ENCODE measurements around the gene OGFOD2. TPM values are rescaled to one million over a fixed set of nuclear protein-coding genes. Genes with fewer than 3 reads are reported as not detected.
"Not testable (repeated sequence)": the region's sequence is repeated elsewhere in the genome, so short reads cannot be mapped to it uniquely, and the experiment has no call there.

OGFOD2 gene
- total RNA-seq, 1 donor from 2014 or later, result 20.2 TPM

- Mint-ChIP-seq H3K4me1 (ENCODE audit: unreplicated experiment) (peaks cover 30% of the 10 kb centered on the region), H3K27me3 (ENCODE audit: unreplicated experiment) (no peaks in the 10 kb centered on the region), H3K4me3 (ENCODE audit: unreplicated experiment) (no peak overlapping the region), H3K27ac (ENCODE audit: unreplicated experiment) (peak overlapping the region; percentile 33), H3K9me3 (ENCODE audit: unreplicated experiment) (no peaks in the 10 kb centered on the region), H3K36me3 (ENCODE audit: unreplicated experiment) (peaks cover 3% of the 10 kb centered on the region)
- TF ChIP-seq, protein P1, sequence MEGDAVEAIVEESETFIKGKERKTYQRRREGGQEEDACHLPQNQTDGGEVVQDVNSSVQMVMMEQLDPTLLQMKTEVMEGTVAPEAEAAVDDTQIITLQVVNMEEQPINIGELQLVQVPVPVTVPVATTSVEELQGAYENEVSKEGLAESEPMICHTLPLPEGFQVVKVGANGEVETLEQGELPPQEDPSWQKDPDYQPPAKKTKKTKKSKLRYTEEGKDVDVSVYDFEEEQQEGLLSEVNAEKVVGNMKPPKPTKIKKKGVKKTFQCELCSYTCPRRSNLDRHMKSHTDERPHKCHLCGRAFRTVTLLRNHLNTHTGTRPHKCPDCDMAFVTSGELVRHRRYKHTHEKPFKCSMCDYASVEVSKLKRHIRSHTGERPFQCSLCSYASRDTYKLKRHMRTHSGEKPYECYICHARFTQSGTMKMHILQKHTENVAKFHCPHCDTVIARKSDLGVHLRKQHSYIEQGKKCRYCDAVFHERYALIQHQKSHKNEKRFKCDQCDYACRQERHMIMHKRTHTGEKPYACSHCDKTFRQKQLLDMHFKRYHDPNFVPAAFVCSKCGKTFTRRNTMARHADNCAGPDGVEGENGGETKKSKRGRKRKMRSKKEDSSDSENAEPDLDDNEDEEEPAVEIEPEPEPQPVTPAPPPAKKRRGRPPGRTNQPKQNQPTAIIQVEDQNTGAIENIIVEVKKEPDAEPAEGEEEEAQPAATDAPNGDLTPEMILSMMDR (IDR thresholded peaks at IDR 0.05), result no peak
- DNase-seq (ENCODE audit: extremely low spot score, unreplicated experiment), result no peak
Observed at GRCh38 chr12:122939125-122939524, 35.9 kb upstream of the OGFOD2 start.

GRCh38 chr12:122941351-122941750 is 33.7 kb upstream of the OGFOD2 start:
- not testable (repeated sequence) for DNase-seq (ENCODE audit: extremely low spot score, unreplicated experiment); H3K9me3 Mint-ChIP-seq (ENCODE audit: unreplicated experiment); H3K27me3 Mint-ChIP-seq (ENCODE audit: unreplicated experiment); H3K36me3 Mint-ChIP-seq (ENCODE audit: unreplicated experiment); H3K4me3 Mint-ChIP-seq (ENCODE audit: unreplicated experiment); H3K27ac Mint-ChIP-seq (ENCODE audit: unreplicated experiment)
- H3K4me1 Mint-ChIP-seq (ENCODE audit: unreplicated experiment), result peaks cover 48% of the 10 kb centered on the region

DNA sequence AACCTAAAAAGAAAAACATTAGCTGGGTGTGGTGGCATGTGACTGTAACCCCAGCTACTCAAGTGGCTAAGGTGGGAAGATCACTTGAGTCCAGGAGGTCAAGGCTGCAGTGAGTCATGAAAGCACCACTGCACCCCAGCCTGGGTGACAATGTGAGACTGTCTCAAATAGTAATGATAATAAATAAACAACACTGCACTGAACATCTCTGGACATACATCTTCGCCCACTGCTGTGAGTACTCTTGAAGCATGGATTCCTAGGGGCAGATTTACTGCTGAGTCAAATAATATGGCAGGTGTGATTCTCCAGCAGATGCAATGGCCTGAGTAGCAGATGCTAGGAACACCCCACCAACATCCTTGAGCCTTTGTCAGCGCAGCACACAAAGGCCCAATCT is 32.4 kb upstream of the OGFOD2 start:
- no peak for DNase-seq (ENCODE audit: extremely low spot score, unreplicated experiment)
- H3K27me3 Mint-ChIP-seq (ENCODE audit: unreplicated experiment), result no peaks in the 10 kb centered on the region
- H3K36me3 Mint-ChIP-seq (ENCODE audit: unreplicated experiment), result peaks cover under 1% of the 10 kb centered on the region
- no peak overlapping the region for H3K4me3 Mint-ChIP-seq (ENCODE audit: unreplicated experiment)
- H3K9me3 Mint-ChIP-seq (ENCODE audit: unreplicated experiment), result no peaks in the 10 kb centered on the region
- H3K4me1 Mint-ChIP-seq (ENCODE audit: unreplicated experiment), result peaks cover 61% of the 10 kb centered on the region
- peak overlapping the region; percentile 56 for H3K27ac Mint-ChIP-seq (ENCODE audit: unreplicated experiment)
- TF ChIP-seq, protein P1 (IDR thresholded peaks at IDR 0.05), result no peak

GRCh38 chr12:122943196-122943595 is 31.8 kb upstream of the OGFOD2 start:
- Mint-ChIP-seq H3K4me3 (ENCODE audit: unreplicated experiment) (no peak overlapping the region), H3K27ac (ENCODE audit: unreplicated experiment) (peak overlapping the region; percentile 56)
- TF ChIP-seq, protein P1 (IDR thresholded peaks at IDR 0.05), result no peak

GRCh38 chr12:122944605-122945592 is 30.1 kb upstream of the OGFOD2 start:
- DNase-seq (ENCODE audit: extremely low spot score, unreplicated experiment), result peak; percentile 89
- no peaks in the 10 kb centered on the region for H3K9me3 Mint-ChIP-seq (ENCODE audit: unreplicated experiment)
- H3K36me3 Mint-ChIP-seq (ENCODE audit: unreplicated experiment), result no peaks in the 10 kb centered on the region
- H3K27me3 Mint-ChIP-seq (ENCODE audit: unreplicated experiment), result no peaks in the 10 kb centered on the region
- no peak overlapping the region for H3K4me3 Mint-ChIP-seq (ENCODE audit: unreplicated experiment)
- peak overlapping the region; percentile 72 for H3K27ac Mint-ChIP-seq (ENCODE audit: unreplicated experiment)
- TF ChIP-seq, protein P1 (IDR thresholded peaks at IDR 0.05), result peak; percentile 9
- peaks cover 66% of the 10 kb centered on the region for H3K4me1 Mint-ChIP-seq (ENCODE audit: unreplicated experiment)

More at GRCh38 chr12:122943196-122943595, 31.8 kb upstream of the OGFOD2 start:
- DNase-seq (ENCODE audit: extremely low spot score, unreplicated experiment), result no peak
- Mint-ChIP-seq H3K9me3 (ENCODE audit: unreplicated experiment) (no peaks in the 10 kb centered on the region), H3K27me3 (ENCODE audit: unreplicated experiment) (no peaks in the 10 kb centered on the region), H3K36me3 (ENCODE audit: unreplicated experiment) (no peaks in the 10 kb centered on the region), H3K4me1 (ENCODE audit: unreplicated experiment) (peaks cover 65% of the 10 kb centered on the region)

Data from osteocyte (in vitro differentiated cells).